Transverse colon (tissue), 4 donors: ENCODE data around the gene ARGLU1. TPM values are rescaled to one million over a fixed set of nuclear protein-coding genes. Genes with fewer than 3 reads are reported as not detected.

Experiments
- DNase-seq: peaks from one replicate; pipeline ENCODE4 v3.0.0-alpha.2; 2019
- H3K27ac ChIP-seq, 4 donors: fragments of 200-600 bp; sonication (generic); 2 replicates each; pipeline ENCODE4 v1.5.1; 2016 to 2018; ENCODE audit warnings: inconsistent platforms in 4 of 4
- H3K27me3 ChIP-seq: fragments of 200-600 bp; sonication (generic); 2 replicates; pipeline ENCODE4 v1.5.1; 2017; ENCODE audit warnings: inconsistent platforms
- H3K36me3 ChIP-seq, 4 donors: fragments of 200-600 bp; sonication (generic); 2 replicates each; pipeline ENCODE4 v1.5.1; 2017 to 2019; ENCODE audit warnings: inconsistent platforms in 4 of 4
- H3K4me1 ChIP-seq, 4 donors: fragments of 200-600 bp; sonication (generic); 2 replicates each; pipeline ENCODE4 v1.5.1; 2017 to 2020; ENCODE audit warnings: inconsistent platforms in 4 of 4
- H3K4me3 ChIP-seq, 4 donors: fragments of 200-600 bp; sonication (generic); 1 replicate in 1 of 4; 2 replicates in 3 of 4; pipeline versions ENCODE4 v1.5.1 to v1.6.1; 2017 to 2019; ENCODE audit warnings: inconsistent platforms in 4 of 4
- H3K9me3 ChIP-seq, 2 donors: fragments of 200-600 bp; sonication (generic); 2 replicates each; pipeline ENCODE4 v1.5.1; 2017 to 2019; ENCODE audit warnings: inconsistent platforms in 2 of 2
- EP300 ChIP-seq: sonication (generic); formaldehyde crosslinking; IDR thresholded peaks from one replicate; pipeline ENCODE4 v1.6.1; 2017; ENCODE audit warnings: antibody characterized with exemption, low read depth
- POLR2A ChIP-seq: fragments of 450-650 bp; IDR thresholded peaks from one replicate; pipeline ENCODE4 v1.6.1; 2016; ENCODE audit warnings: antibody characterized with exemption, mild to moderate bottlenecking, moderate library complexity
- POLR2AphosphoS5 ChIP-seq, 3 donors: sonication (generic); formaldehyde crosslinking; IDR thresholded peaks; one replicate each; pipeline ENCODE4 v1.6.1; 2016; ENCODE audit warnings: antibody characterized with exemption in 3 of 3
- WGBS, 2 donors: methylation state at CpG; one replicate each; pipeline ENCODE4 v1.1.5; 2018; ENCODE audit warnings: low coverage in 1 of 2; 5-methylcytosine and 5-hydroxymethylcytosine counted together
- in situ Hi-C, 4 donors: fragments of 200-750 bp; cut with MboI; loops; one replicate each; pipeline versions ENCODE4 v1.15.0 to v1.15.1; 2017; ENCODE audit warnings: low sequenced_read_pairs in 3 of 4, low pct_ligation_motif_present in 1 of 4, low pct_unique_long_range_greater_than_20kb in 1 of 4
- intact Hi-C: fragments of 100-400 bp; cut with DNase I; formaldehyde crosslinking; loops from one replicate; pipeline ENCODE4 v1.15.1; 2023; ENCODE audit warnings: low total_unique reads
- total RNA-seq, 4 donors: library from RNA; depleted of rRNA; stranded (reverse); fragments of >200 nt; gene quantifications; one replicate each; pipeline ENCODE4 v1.1.0, GENCODE V29; 2016
- TF ChIP-seq, protein P1 (sequence below), 5 experiments: fragments of 200-600 bp in 3 of 5; fragments of 450-650 bp in 2 of 5; sonication (generic) in 3 of 5; IDR thresholded peaks; 1 replicate in 2 of 5; 2 replicates in 3 of 5; pipeline ENCODE4 v1.5.1; 2016 to 2017; ENCODE audit warnings: antibody characterized with exemption in 5 of 5, inconsistent platforms in 3 of 5, mild to moderate bottlenecking in 2 of 5, moderate library complexity in 1 of 5

ARGLU1 gene
- total RNA-seq, 4 donors from 2014 or later: 106 to 155 (median 155) TPM

DNA sequence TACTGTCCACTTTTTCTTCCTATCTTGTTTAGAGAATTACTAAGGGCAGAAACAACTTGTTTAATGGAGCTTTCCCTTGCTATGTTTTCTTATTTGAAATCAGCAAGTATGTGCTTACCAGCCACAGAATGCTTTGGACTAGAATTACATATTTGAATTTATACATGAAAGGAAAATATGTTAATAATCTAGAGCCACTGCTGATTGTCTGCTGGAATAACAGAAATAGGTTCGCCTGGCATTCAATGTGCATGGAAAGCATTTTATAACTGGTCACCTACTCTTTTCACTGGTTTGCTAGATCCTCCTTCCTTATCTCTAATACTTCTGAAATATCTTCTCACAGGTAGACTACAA lies 40.5 kb downstream of the ARGLU1 start:
- H3K9me3 ChIP-seq: no peaks in the 10 kb centered on the region
- TF ChIP-seq POLR2AphosphoS5 (IDR thresholded peaks at IDR 0.05) (peak in 1 of 3 donors; percentile 2), POLR2A (no peak)
- H3K4me3 ChIP-seq: no peak overlapping the region
- 44 to 57% methylated on average over 1 of the region's 1 CpG for WGBS, 2 donors
- H3K27me3 ChIP-seq: no peaks in the 10 kb centered on the region
- in situ Hi-C loops (loop anchor here in 2 of 4 donors (25.0 kb wide), 2 partner anchors 1940 to 1965 kb away; no protein-coding TSS in a partner anchor), intact Hi-C loops (no loop called here)
- H3K36me3 ChIP-seq: no peaks in the 10 kb centered on the region
- no peak for DNase-seq
- peaks cover 3 to 85% (median 45%) of the 10 kb centered on the region in 4 donors for H3K4me1 ChIP-seq
- peak overlapping the region in 2 of 4 donors; percentile 19 to 91 for H3K27ac ChIP-seq

DNA sequence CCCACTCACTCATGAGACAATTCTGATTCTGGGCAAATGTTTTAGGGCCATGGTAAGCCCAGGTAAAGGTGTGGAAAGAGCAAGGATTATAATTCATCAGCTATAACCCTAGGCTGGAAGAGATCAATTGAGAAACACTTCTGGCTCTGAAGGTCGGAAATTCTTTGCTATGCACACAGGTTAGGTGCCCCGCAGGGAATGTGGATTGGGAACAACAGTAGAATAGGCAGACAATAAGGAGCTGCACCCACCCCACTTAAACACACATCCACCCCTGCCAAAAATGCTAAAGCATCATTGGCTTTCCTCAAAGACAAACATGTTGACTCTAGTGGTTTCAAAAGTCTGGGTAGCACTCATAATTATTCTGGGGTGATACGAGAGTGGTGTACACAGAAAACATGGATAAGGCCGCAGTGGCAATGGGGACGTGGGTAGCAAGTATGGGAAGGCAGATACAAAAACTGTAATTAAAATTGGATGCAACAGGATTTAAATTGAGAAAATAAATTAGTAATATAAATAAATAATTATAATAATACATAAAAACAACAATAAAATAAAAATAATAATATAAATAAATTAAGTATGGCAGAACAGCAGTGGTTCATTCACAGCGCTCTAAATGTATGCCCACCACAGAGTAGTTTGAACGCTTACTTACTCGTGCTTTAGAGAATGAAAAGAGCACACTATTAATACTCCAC lies 41.0 kb downstream of the ARGLU1 start:
- no peaks in the 10 kb centered on the region for H3K27me3 ChIP-seq
- H3K4me3 ChIP-seq: no peak overlapping the region
- no peaks in the 10 kb centered on the region for H3K36me3 ChIP-seq
- intact Hi-C loops: no loop called here
- WGBS, 2 donors: 82 to 84% methylated on average over 7 to 8 of the region's 8 CpGs
- no peaks in the 10 kb centered on the region for H3K9me3 ChIP-seq
- in situ Hi-C loops: loop anchor here in 2 of 4 donors (25.0 kb wide), 2 partner anchors 1940 to 1965 kb away; no protein-coding TSS in a partner anchor
- TF ChIP-seq POLR2A: no peak
- no peak for TF ChIP-seq EP300
- TF ChIP-seq, protein P1, sequence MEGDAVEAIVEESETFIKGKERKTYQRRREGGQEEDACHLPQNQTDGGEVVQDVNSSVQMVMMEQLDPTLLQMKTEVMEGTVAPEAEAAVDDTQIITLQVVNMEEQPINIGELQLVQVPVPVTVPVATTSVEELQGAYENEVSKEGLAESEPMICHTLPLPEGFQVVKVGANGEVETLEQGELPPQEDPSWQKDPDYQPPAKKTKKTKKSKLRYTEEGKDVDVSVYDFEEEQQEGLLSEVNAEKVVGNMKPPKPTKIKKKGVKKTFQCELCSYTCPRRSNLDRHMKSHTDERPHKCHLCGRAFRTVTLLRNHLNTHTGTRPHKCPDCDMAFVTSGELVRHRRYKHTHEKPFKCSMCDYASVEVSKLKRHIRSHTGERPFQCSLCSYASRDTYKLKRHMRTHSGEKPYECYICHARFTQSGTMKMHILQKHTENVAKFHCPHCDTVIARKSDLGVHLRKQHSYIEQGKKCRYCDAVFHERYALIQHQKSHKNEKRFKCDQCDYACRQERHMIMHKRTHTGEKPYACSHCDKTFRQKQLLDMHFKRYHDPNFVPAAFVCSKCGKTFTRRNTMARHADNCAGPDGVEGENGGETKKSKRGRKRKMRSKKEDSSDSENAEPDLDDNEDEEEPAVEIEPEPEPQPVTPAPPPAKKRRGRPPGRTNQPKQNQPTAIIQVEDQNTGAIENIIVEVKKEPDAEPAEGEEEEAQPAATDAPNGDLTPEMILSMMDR (IDR thresholded peaks at IDR 0.05): no peak
- no peak for TF ChIP-seq POLR2AphosphoS5 (IDR thresholded peaks at IDR 0.05)
- H3K27ac ChIP-seq: no peak overlapping the region
- H3K4me1 ChIP-seq: peaks cover 3 to 89% (median 50%) of the 10 kb centered on the region in 4 donors
- DNase-seq: no peak

DNA sequence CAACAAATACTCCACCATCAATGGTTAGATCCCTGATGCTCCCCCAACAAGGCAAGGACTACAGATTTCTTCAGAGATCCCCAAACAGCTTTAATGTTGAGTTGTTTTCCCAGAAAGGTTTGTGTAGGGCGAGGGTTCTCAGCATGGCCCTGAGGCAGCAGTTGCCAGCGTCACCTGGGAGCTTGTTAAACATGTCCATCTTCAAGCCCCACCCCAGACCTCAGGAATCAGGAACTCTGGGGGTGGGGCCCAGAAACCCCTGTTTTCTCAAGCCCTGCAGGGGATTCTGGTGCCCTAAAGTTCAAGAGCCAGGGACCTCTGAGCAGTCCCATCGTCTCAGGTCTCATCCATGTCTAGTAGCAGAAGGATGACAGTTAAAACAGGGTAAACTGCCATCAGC lies 42.1 kb downstream of the ARGLU1 start:
- no peaks in the 10 kb centered on the region for H3K9me3 ChIP-seq
- 70 to 80% methylated on average over 2 to 3 of the region's 3 CpGs for WGBS, 2 donors

DNA sequence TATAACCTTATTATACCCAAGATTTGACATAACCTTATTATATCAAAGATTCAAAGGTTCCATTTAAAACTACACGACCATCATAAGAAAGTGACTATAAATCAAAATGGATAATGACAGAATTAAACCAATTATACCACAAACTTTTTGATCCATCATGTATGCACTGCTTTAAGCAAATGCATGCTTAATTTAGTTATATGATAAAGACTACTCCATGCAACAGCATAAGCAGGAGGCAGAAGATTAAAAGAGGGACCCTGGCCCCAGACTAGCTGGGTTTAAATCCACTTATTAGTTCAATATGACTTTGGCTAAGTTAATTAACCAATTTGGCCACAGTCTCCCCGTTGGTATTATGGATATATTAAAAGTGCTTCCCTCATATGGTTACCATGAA lies 43.8 kb downstream of the ARGLU1 start:
- no peak overlapping the region for H3K4me3 ChIP-seq
- H3K27me3 ChIP-seq: no peaks in the 10 kb centered on the region
- intact Hi-C loops (no loop called here), in situ Hi-C loops (loop anchor here in 2 of 4 donors (25.0 kb wide), 1 partner anchor 437 kb away; no protein-coding TSS in a partner anchor)
- peaks cover 3 to 83% (median 42%) of the 10 kb centered on the region in 4 donors for H3K4me1 ChIP-seq
- H3K36me3 ChIP-seq: no peaks in the 10 kb centered on the region
- WGBS, 2 donors: 59 to 64% methylated on average over 2 of the region's 2 CpGs
- TF ChIP-seq, protein P1 (IDR thresholded peaks at IDR 0.05): no peak
- TF ChIP-seq EP300: no peak
- no peak for TF ChIP-seq POLR2AphosphoS5 (IDR thresholded peaks at IDR 0.05)
- no peaks in the 10 kb centered on the region for H3K9me3 ChIP-seq
- DNase-seq: no peak
- H3K27ac ChIP-seq: peak overlapping the region in 1 of 4 donors; percentile 64

More for the DNA sequence above, 42.1 kb downstream of the ARGLU1 start:
- H3K4me3 ChIP-seq: no peak overlapping the region
- H3K4me1 ChIP-seq: peaks cover 3 to 91% (median 55%) of the 10 kb centered on the region in 4 donors
- intact Hi-C loops: no loop called here
- no peak for DNase-seq
- in situ Hi-C loops: loop anchor here in 2 of 4 donors (25.0 kb wide), 2 partner anchors 1939 to 1964 kb away; no protein-coding TSS in a partner anchor
- TF ChIP-seq EP300: no peak
- TF ChIP-seq POLR2AphosphoS5 (IDR thresholded peaks at IDR 0.05): no peak
- TF ChIP-seq, protein P1 (IDR thresholded peaks at IDR 0.05): no peak
- no peak for TF ChIP-seq POLR2A
- H3K27ac ChIP-seq: no peak overlapping the region
- no peaks in the 10 kb centered on the region for H3K36me3 ChIP-seq
- H3K27me3 ChIP-seq: no peaks in the 10 kb centered on the region
